Esophagus squamous epithelium (tissue), 4 donors: ENCODE results near the gene LRRC15.

Source experiments
- CTCF ChIP-seq, 6 experiments: fragments of 450-650 bp in 4 of 6; fragments of 200-600 bp in 2 of 6; sonication (generic) in 2 of 6; IDR thresholded peaks; one replicate each; pipeline ENCODE4 v1.5.1; 2016 to 2019; ENCODE audit warnings: antibody characterized with exemption in 6 of 6, mild to moderate bottlenecking in 4 of 6, moderate library complexity in 4 of 6
- POLR2A ChIP-seq, 4 donors: fragments of 450-650 bp; IDR thresholded peaks; one replicate each; pipeline ENCODE4 v1.6.1; 2017; ENCODE audit warnings: antibody characterized with exemption in 4 of 4, mild to moderate bottlenecking in 4 of 4, moderate library complexity in 3 of 4

DNA sequence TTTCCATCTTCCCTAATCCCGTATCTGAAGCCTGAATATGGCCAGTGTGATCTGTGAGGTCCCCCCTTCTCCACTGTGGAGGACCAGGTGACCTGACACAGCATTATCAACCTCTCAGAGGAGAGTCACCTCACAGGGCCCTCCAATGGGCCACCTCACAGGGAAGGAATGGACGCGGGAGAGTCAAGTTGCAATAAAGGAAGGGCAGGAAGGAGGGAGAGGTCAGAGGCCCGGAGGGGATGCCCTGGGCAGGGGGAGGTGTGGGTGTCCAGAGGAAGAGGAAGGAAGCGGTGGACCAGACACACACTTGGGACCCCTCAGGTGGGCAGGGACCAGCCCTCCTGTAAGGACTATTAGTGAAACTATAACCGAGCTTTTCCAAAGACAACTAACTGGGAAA, 14.6 kb upstream of the LRRC15 start:
- TF ChIP-seq POLR2A (IDR thresholded peaks at IDR 0.05), result no peak
- no peak for TF ChIP-seq CTCF (IDR thresholded peaks at IDR 0.05)
